ENCODE data around the gene ISYNA1. TPM values are rescaled to one million over a fixed set of nuclear protein-coding genes. Genes with fewer than 3 reads are reported as not detected.
A peak's percentile ranks its signal among the peaks of the same experiment; 100 is the strongest.

ISYNA1 gene
- total and polyA plus RNA-seq, 2 of the 4 experiments (the other 2 are of a cell fraction), result 3.4 to 24.7 TPM

- BruUV-seq (replicated peaks), result no TSS peak
- H2BK20ac ChIP-seq (ENCODE audit: low read depth, low read length), result no peak overlapping the region
- CTCF ChIA-PET, result no interaction called here
These were observed 1.3 kb upstream of the ISYNA1 start for GRCh38 chr19:18439025-18439909.

More at GRCh38 chr19:18439025-18439909, 1.3 kb upstream of the ISYNA1 start:
- POLR2A ChIA-PET (ENCODE audit: unreplicated experiment), result no interaction called here
- ATAC-seq (ENCODE audit: low read depth) (peak; percentile 2; the same call in 1 of the 2 replicates), DNase-seq (peak; percentile 77)
- Histone ChIP-seq H3K27ac (ENCODE audit: insufficient read depth, low read length) (no peak overlapping the region), H3K56ac (ENCODE audit: extremely low read depth, insufficient read depth, low read length) (no peak overlapping the region), H3K4me2 (ENCODE audit: low read depth, low read length) (no peak overlapping the region), H4K8ac (ENCODE audit: low read depth in 2 of 2, low read length in 2 of 2) (no peak overlapping the region), H4K91ac (ENCODE audit: insufficient read depth, low read depth, low read length) (no peak overlapping the region), H3K9me1 (ENCODE audit: insufficient read depth, low read length) (peaks cover 12% of the 10 kb centered on the region; the same call in 1 of the 2 replicates), H3K14ac (replicated peaks; ENCODE audit: low read depth, low read length) (no peak overlapping the region), H4K5ac (ENCODE audit: low read depth, low read length) (no peak overlapping the region), H2AK9ac (replicated peaks; ENCODE audit: low read depth, low read length, poor library complexity) (no peak overlapping the region), H3K4me1 (ENCODE audit: control insufficient read depth, insufficient read depth, low read length) (peaks cover 22% of the 10 kb centered on the region; the same call in 1 of the 2 replicates), H3K9me3 (ENCODE audit: control insufficient read depth, insufficient read depth, low read length) (no peaks in the 10 kb centered on the region), H2AK5ac (ENCODE audit: low read depth, low read length) (peak overlapping the region; percentile 50; the same call in 1 of the 2 replicates), H2BK15ac (ENCODE audit: low read depth, low read length) (no peak overlapping the region), H3K27me3 (ENCODE audit: control insufficient read depth, insufficient read depth, low read length) (no peaks in the 10 kb centered on the region), H3K18ac (ENCODE audit: low read depth, low read length) (no peak overlapping the region), H2BK5ac (ENCODE audit: low read depth, low read length, poor library complexity, severe bottlenecking) (no peak overlapping the region), H4K20me1 (ENCODE audit: insufficient read depth, low read length) (peaks cover 56% of the 10 kb centered on the region), H3K9ac (ENCODE audit: low read depth, low read length) (no peak overlapping the region), H3K4me3 (ENCODE audit: insufficient read depth, low read depth, low read length) (no peak overlapping the region), H3K4ac (ENCODE audit: low read depth, low read length) (no peak overlapping the region), H3K36me3 (ENCODE audit: control insufficient read depth, insufficient read depth, low read length) (peaks cover 25% of the 10 kb centered on the region), H2AFZ (replicated peaks; ENCODE audit: low read length, poor library complexity) (no peak overlapping the region), H2BK120ac (ENCODE audit: low read depth, low read length) (no peak overlapping the region), H3K23ac (ENCODE audit: low read depth, low read length) (no peak overlapping the region; the same call in 1 of the 2 replicates), H3K79me1 (ENCODE audit: low read depth in 1 of 2, low read length in 2 of 2) (peaks cover 7 to 32% of the 10 kb centered on the region in 2 experiments; a peak in 3 of 4 replicates)
- peak; percentile 21; the same call in 1 of the 2 replicates for TF ChIP-seq CTCF (conservative IDR thresholded peaks at IDR 0.05; ENCODE audit: low read depth, low read length)
- no peak for TF ChIP-seq MAFK (IDR thresholded peaks at IDR 0.05; ENCODE audit: low read depth, low read length)
- TF ChIP-seq CEBPB (IDR thresholded peaks at IDR 0.05; ENCODE audit: low read depth, low read length), result peak; percentile 37
- intact Hi-C loops (cut with micrococcal nuclease), result no loop called here
- in situ Hi-C loops (cut with MboI; ENCODE audit: low sequenced_read_pairs), result no loop called here
- WGBS, 2 experiments (ENCODE audit: extremely low coverage in 2 of 2, insufficient read length in 1 of 2), result 44% methylated on average over 5 of the region's 13 CpGs; no CpG with 5 or more reads in 1 of the 2 experiments
- dilution Hi-C loops (cut with HindIII; ENCODE audit: low sequenced_read_pairs, unreplicated experiment), result no loop called here
